ENCODE results near the gene WIPF2. TPM values are rescaled to one million over a fixed set of nuclear protein-coding genes. Genes with fewer than 3 reads are reported as not detected.

WIPF2 gene
- total RNA-seq, 1 experiment from 2014 or later = 30.4 TPM

DNA sequence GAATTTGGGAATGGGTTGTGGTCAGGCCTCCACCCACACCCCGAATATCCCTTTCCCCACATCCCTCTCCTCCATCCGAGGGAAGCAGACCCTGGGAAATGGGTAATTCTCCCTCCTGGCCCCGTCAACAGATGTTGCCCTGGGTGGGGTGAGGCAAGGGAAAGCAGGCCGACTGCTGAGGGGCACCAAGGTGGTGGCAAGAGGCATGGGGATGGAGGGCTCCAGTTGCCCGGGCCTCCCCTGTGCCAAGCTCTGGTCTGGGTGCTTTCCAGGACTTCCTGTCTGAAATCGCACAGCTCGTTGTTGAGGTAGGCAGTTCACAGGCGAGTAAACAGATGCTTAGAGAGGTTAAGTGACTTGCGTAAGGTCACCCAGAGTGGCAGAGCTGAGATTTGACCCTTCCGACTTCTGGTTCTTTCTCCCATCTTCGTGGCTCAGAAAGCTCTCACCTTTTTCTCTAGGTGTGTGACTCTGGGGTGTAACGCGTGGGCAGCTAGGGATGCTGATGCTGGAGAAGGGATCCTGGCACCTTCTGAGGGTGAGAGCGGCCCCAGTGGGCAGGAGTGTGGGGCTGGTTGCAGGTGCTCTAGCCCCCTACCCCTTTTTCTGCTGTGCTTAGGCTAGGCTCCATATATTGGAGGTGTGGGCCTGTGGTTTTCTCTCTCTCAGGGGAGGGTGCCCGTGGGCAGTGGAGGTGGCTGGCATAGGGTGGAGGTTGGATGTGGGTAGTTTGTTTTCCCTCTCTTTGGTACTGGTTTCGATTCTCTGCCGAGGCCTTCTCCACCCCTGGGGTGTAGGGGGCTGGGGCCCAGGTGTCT is 107.1 kb downstream of the WIPF2 start (continued):
- no peak for TF ChIP-seq CBX3 (IDR thresholded peaks at IDR 0.05; ENCODE audit: low read depth)
- TF ChIP-seq, protein P1, sequence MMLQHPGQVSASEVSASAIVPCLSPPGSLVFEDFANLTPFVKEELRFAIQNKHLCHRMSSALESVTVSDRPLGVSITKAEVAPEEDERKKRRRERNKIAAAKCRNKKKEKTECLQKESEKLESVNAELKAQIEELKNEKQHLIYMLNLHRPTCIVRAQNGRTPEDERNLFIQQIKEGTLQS (IDR thresholded peaks at IDR 0.05) = no peak
- TF ChIP-seq EZH2phosphoT487 (IDR thresholded peaks at IDR 0.05; ENCODE audit: borderline replicate concordance) = no peak
- TF ChIP-seq CEBPB (IDR thresholded peaks at IDR 0.05; ENCODE audit: low read depth) = no peak
- TF ChIP-seq, protein P2, sequence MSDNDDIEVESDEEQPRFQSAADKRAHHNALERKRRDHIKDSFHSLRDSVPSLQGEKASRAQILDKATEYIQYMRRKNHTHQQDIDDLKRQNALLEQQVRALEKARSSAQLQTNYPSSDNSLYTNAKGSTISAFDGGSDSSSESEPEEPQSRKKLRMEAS (IDR thresholded peaks at IDR 0.05) = no peak
- TF ChIP-seq, protein P3, sequence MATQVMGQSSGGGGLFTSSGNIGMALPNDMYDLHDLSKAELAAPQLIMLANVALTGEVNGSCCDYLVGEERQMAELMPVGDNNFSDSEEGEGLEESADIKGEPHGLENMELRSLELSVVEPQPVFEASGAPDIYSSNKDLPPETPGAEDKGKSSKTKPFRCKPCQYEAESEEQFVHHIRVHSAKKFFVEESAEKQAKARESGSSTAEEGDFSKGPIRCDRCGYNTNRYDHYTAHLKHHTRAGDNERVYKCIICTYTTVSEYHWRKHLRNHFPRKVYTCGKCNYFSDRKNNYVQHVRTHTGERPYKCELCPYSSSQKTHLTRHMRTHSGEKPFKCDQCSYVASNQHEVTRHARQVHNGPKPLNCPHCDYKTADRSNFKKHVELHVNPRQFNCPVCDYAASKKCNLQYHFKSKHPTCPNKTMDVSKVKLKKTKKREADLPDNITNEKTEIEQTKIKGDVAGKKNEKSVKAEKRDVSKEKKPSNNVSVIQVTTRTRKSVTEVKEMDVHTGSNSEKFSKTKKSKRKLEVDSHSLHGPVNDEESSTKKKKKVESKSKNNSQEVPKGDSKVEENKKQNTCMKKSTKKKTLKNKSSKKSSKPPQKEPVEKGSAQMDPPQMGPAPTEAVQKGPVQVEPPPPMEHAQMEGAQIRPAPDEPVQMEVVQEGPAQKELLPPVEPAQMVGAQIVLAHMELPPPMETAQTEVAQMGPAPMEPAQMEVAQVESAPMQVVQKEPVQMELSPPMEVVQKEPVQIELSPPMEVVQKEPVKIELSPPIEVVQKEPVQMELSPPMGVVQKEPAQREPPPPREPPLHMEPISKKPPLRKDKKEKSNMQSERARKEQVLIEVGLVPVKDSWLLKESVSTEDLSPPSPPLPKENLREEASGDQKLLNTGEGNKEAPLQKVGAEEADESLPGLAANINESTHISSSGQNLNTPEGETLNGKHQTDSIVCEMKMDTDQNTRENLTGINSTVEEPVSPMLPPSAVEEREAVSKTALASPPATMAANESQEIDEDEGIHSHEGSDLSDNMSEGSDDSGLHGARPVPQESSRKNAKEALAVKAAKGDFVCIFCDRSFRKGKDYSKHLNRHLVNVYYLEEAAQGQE (IDR thresholded peaks at IDR 0.05; ENCODE audit: low read depth) = no peak

DNA sequence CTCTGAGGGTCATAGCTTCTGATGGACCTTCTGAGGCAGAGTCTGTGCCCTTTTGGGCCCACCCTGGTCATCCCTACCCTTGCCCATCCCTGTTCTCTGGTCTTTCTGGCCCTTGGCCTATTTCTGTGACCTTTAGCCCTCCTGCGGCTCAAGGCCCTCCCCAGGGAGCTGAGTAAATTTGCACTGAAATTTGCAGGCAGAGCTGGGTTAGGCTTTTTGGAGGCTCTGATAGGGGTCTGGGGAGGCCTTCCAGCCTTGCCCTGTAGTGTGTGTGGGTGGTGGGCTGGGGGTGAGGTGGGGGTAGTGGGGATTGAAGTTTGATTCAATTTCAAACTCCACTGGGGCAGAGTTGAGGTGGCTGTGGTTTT is 107.7 kb downstream of the WIPF2 start:
- no peak for DNase-seq (ENCODE audit: low read depth, low spot score)
- Histone ChIP-seq H3K36me3 (ENCODE audit: control insufficient read depth in 1 of 2, insufficient read depth in 2 of 2, low read length in 2 of 2) (peaks cover 0 to 4% of the 10 kb centered on the region in 2 experiments; a peak in 2 of 4 replicates), H4K20me1 (ENCODE audit: insufficient read depth) (no peaks in the 10 kb centered on the region), H3K4me1 (ENCODE audit: control insufficient read depth in 1 of 2, insufficient read depth in 2 of 2, low read length in 2 of 2) (peaks cover 34 to 38% of the 10 kb centered on the region in 2 experiments), H3K4me2 (ENCODE audit: low read length) (no peak overlapping the region), H2AFZ (ENCODE audit: low read depth, low read length, poor library complexity, severe bottlenecking) (no peak overlapping the region), H3K27ac (ENCODE audit: low read depth, low read length) (no peak overlapping the region), H3K27me3 (ENCODE audit: insufficient read depth, low read length) (no peaks in the 10 kb centered on the region), H3K9me2 (ENCODE audit: insufficient read depth) (no peaks in the 10 kb centered on the region), H3K9me3 (ENCODE audit: control insufficient read depth in 1 of 2, insufficient read depth in 1 of 2, low read depth in 1 of 2, low read length in 2 of 2) (no peaks in the 10 kb centered on the region), H3K9ac (ENCODE audit: low read length) (no peak overlapping the region), H3K4me3 (replicated peaks in 1 of 2; ENCODE audit: low read depth in 1 of 2, low read length in 2 of 2) (no peak overlapping the region), H3K79me2 (ENCODE audit: insufficient read depth, low read length) (peaks cover 89% of the 10 kb centered on the region)
- ATAC-seq = no peak
- BruUV-seq (replicated peaks) = no TSS peak
- ChIA-PET CTCF (interaction anchor here (2.4 kb wide), 1 partner anchor 11 kb away, joined by 6 read pairs; no protein-coding TSS in a partner anchor), POLR2A (interaction anchor here (1.7 kb wide), 1 partner anchor 10 kb away, joined by 8 read pairs; no protein-coding TSS in a partner anchor), RAD21 (ENCODE audit: low non-redundant PET in 1 of 2, low total read pairs in 2 of 2, uncharacterized antibody in 2 of 2, unreplicated experiment in 2 of 2) (no interaction called here)
- intact Hi-C loops (cut with micrococcal nuclease) = no loop called here
- TF ChIP-seq RAD21 (IDR thresholded peaks at IDR 0.05; ENCODE audit: low read depth) (no peak), SIN3A (IDR thresholded peaks at IDR 0.05; ENCODE audit: low read depth) (no peak), SRF (IDR thresholded peaks at IDR 0.05; ENCODE audit: low read depth) (no peak), CEBPB (IDR thresholded peaks at IDR 0.05; ENCODE audit: low read depth) (no peak), EZH2phosphoT487 (IDR thresholded peaks at IDR 0.05; ENCODE audit: borderline replicate concordance) (no peak), SP1 (IDR thresholded peaks at IDR 0.05; ENCODE audit: low read depth) (no peak), POLR2A (IDR thresholded peaks at IDR 0.05; ENCODE audit: borderline replicate concordance, extremely low read depth, insufficient read depth, insufficient read length) (no peak), ELF1 (IDR thresholded peaks at IDR 0.05; ENCODE audit: borderline replicate concordance, low read depth) (no peak), ZFX (IDR thresholded peaks at IDR 0.05) (no peak), ZNF274 (IDR thresholded peaks at IDR 0.05; ENCODE audit: low read depth, low read length) (no peak), JUND (IDR thresholded peaks at IDR 0.05) (no peak), EZH2 (IDR thresholded peaks at IDR 0.05) (no peak)
- TF ChIP-seq, protein P4, sequence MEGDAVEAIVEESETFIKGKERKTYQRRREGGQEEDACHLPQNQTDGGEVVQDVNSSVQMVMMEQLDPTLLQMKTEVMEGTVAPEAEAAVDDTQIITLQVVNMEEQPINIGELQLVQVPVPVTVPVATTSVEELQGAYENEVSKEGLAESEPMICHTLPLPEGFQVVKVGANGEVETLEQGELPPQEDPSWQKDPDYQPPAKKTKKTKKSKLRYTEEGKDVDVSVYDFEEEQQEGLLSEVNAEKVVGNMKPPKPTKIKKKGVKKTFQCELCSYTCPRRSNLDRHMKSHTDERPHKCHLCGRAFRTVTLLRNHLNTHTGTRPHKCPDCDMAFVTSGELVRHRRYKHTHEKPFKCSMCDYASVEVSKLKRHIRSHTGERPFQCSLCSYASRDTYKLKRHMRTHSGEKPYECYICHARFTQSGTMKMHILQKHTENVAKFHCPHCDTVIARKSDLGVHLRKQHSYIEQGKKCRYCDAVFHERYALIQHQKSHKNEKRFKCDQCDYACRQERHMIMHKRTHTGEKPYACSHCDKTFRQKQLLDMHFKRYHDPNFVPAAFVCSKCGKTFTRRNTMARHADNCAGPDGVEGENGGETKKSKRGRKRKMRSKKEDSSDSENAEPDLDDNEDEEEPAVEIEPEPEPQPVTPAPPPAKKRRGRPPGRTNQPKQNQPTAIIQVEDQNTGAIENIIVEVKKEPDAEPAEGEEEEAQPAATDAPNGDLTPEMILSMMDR (IDR thresholded peaks at IDR 0.05 in 2 of 3, conservative IDR thresholded peaks at IDR 0.05 in 1 of 3; ENCODE audit: borderline replicate concordance in 1 of 3, insufficient read depth in 1 of 3, low read depth in 2 of 3, low read length in 2 of 3) = no peak
- TF ChIP-seq, protein P1 (IDR thresholded peaks at IDR 0.05) = no peak

Data from HCT116 (cell line).